Pancreas (tissue), 10 donors: Measurements from ENCODE around the gene TAF1A. TPM values are rescaled to one million over a fixed set of nuclear protein-coding genes. Genes with fewer than 3 reads are reported as not detected.

ENCODE experiments used
- ATAC-seq, 4 donors: fragments of 200-7000 bp; cut with Tn5 transposase; one replicate each; pipeline versions ENCODE4 v1.8.0 to v1.9.1; 2020; ENCODE audit warnings: mild to moderate bottlenecking in 4 of 4, moderate library complexity in 4 of 4
- DNase-seq, 6 donors: peaks; one replicate each; pipeline ENCODE4 v3.0.0-alpha.2; 2020
- FAIRE-seq: peaks from 2 replicates; lab custom pipeline; 2012; peaks lifted over from hg19 to GRCh38; lab: Jason Lieb, UNC
- H3K27ac ChIP-seq, 4 donors: fragments of 200-600 bp; sonication (generic); 1 replicate in 3 of 4; 2 replicates in 1 of 4; pipeline versions ENCODE4 v1.5.0 to v1.8.0; 2020
- H3K27me3 ChIP-seq, 4 donors: fragments of 200-600 bp; one replicate each; pipeline ENCODE4 v1.8.0; 2021
- H3K36me3 ChIP-seq, 3 donors: fragments of 200-600 bp; sonication (generic) in 1 of 3; one replicate each; pipeline versions ENCODE4 v1.5.0 to v1.8.0; 2020 to 2021
- H3K4me1 ChIP-seq, 3 donors: fragments of 200-600 bp; one replicate each; pipeline ENCODE4 v1.8.0; 2021
- H3K4me3 ChIP-seq, 4 donors: fragments of 200-600 bp; sonication (generic) in 2 of 4; one replicate each; pipeline versions ENCODE4 v1.5.0 to v1.8.0; 2020 to 2021
- H3K9me3 ChIP-seq, 4 donors: fragments of 200-600 bp; one replicate each; pipeline ENCODE4 v1.8.0; 2021
- WGBS, 2 donors: extraction: QIAGEN DNeasy Blood & Tissue Kit; methylation state at CpG; one replicate each; pipeline ENCODE4 v1.1.7; 2013; 5-methylcytosine and 5-hydroxymethylcytosine counted together
- intact Hi-C, 3 donors: fragments of 100-400 bp; cut with DNase I; formaldehyde crosslinking; loops; one replicate each; pipeline versions ENCODE4 v1.11.1 to v1.14.2; 2022
- polyA plus RNA-seq, 2 donors: library from polyadenylated mRNA; stranded (reverse); fragments of 200-250 nt; gene quantifications; one replicate each; pipeline ENCODE4 v1.2.3, GENCODE V29; 2013
- total RNA-seq, 6 donors: library from RNA; stranded (reverse); fragmentation: NEBNext Ultra II Directional in 4 of 6; extraction: Animal tissue kit (Norgen Biotek cat#: 25700) in 4 of 6; gene quantifications; one replicate each; pipeline versions ENCODE4 v1.2.1 to v1.2.4, GENCODE V29; 2021 to 2023
- TF ChIP-seq, protein P1 (sequence below), 4 donors: fragments of 200-600 bp; sonication (generic) in 3 of 4; IDR thresholded peaks; one replicate each; pipeline versions ENCODE4 v1.5.0 to v1.8.0; 2021; ENCODE audit warnings: antibody characterized with exemption in 4 of 4
- donor health status: healthy with polysubstance abuse.
- donor health status: DM: no; HTN: no; CAD: no; lungs with moderate emphysema.
- donor health status: DM: no; HTN: no; CAD: no.
- donor health status: control.
- donor health status: control.
- donor health status: Bipolar disorder and iron deficiency.
- donor health status: DM: yes; HTN: yes; CAD: no.
- donor health status: DM: no; HTN: no; CAD: no.
- donor health status: DM: no; HTN: no; CAD: no.
- donor health status: DM: yes; HTN: yes; CAD: no.

TAF1A gene
- total and polyA plus RNA-seq, 8 donors: 1.4 to 4.1 (median 2.0) TPM

DNA sequence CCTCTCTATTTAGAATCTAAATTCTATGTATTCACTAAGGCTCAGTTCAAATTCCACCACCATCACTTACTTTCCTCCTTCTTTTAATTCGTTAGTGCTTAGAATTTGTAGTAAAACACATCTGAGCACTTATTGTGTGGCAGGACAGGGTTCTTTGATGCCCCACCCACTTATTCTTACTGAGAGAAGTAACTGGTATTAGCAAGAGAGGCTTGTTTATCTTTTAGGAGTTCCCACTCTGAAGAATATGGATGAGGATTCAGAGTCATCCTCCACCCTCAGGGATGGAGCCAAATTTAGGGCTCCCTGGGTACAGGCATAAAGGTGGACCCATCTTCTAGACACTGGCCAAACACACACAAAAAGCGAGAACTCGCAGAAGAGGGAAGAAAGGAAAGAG lies 11.5 kb upstream of the TAF1A start:
- no peak for ATAC-seq
- intact Hi-C loops: no loop called here

DNA sequence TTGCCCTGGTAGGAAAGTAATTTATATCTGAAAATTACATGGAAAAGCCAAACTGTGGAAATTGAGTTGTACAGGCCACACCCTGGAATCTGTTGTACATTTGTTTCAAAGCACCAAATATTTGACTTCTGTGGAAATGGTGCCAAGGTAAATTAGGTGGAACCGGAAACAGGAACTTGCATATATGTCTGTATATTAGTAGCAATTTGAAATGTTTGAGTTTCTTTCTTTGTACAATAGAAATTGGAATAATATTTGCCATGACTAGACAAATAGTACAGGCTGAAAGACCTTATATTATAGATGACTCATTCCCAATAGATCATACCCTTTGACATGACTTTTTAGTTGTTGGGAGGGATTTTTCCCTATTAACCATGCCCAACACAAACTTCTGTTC lies 10.5 kb upstream of the TAF1A start:
- Histone ChIP-seq H3K36me3 (no peaks in the 10 kb centered on the region), H3K4me1 (peaks cover 0 to 6% (median 0%) of the 10 kb centered on the region in 3 donors), H3K27me3 (no peaks in the 10 kb centered on the region), H3K9me3 (no peaks in the 10 kb centered on the region), H3K4me3 (no peak overlapping the region), H3K27ac (no peak overlapping the region)
- ATAC-seq (peak in 1 of 4 donors; percentile 69), FAIRE-seq (no peak), DNase-seq (no peak)
- 14 to 22% methylated on average over 1 of the region's 1 CpG for WGBS, 2 donors
- intact Hi-C loops: no loop called here
- TF ChIP-seq, protein P1, sequence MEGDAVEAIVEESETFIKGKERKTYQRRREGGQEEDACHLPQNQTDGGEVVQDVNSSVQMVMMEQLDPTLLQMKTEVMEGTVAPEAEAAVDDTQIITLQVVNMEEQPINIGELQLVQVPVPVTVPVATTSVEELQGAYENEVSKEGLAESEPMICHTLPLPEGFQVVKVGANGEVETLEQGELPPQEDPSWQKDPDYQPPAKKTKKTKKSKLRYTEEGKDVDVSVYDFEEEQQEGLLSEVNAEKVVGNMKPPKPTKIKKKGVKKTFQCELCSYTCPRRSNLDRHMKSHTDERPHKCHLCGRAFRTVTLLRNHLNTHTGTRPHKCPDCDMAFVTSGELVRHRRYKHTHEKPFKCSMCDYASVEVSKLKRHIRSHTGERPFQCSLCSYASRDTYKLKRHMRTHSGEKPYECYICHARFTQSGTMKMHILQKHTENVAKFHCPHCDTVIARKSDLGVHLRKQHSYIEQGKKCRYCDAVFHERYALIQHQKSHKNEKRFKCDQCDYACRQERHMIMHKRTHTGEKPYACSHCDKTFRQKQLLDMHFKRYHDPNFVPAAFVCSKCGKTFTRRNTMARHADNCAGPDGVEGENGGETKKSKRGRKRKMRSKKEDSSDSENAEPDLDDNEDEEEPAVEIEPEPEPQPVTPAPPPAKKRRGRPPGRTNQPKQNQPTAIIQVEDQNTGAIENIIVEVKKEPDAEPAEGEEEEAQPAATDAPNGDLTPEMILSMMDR (IDR thresholded peaks at IDR 0.05): no peak

More for the DNA sequence above, 11.5 kb upstream of the TAF1A start:
- Histone ChIP-seq H3K27ac (no peak overlapping the region), H3K36me3 (no peaks in the 10 kb centered on the region), H3K27me3 (no peaks in the 10 kb centered on the region), H3K9me3 (no peaks in the 10 kb centered on the region), H3K4me1 (peaks cover 0 to 6% (median 0%) of the 10 kb centered on the region in 3 donors), H3K4me3 (no peak overlapping the region)
- DNase-seq (no peak), FAIRE-seq (no peak)
- TF ChIP-seq, protein P1 (IDR thresholded peaks at IDR 0.05): no peak
- 83 to 89% methylated on average over 3 of the region's 3 CpGs for WGBS, 2 donors

DNA sequence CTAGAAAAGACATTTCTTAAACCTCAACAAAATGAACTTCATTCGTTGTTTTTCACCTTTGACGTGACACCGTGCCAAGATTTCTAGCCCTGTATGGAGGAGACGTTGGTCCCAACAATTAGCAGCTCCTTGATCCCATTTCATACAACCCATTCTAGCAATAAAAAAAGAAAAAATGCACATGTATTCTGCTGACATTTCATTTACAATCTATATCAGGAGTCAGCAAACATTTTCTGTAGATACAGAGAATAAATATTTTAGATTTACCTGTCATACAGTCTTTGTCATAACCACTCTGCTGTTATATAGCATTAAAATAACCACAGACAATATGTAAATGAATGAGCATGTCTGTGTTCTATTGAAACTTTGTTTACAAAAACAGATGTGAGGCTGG lies 7.0 kb upstream of the TAF1A start:
- TF ChIP-seq, protein P1 (IDR thresholded peaks at IDR 0.05): no peak
- Histone ChIP-seq H3K27me3 (no peaks in the 10 kb centered on the region), H3K36me3 (no peaks in the 10 kb centered on the region), H3K27ac (no peak overlapping the region), H3K9me3 (no peaks in the 10 kb centered on the region), H3K4me3 (no peak overlapping the region), H3K4me1 (peaks cover 0 to 6% (median 0%) of the 10 kb centered on the region in 3 donors)
- WGBS, 2 donors: 74 to 85% methylated on average over 4 of the region's 4 CpGs
- ATAC-seq: no peak
- intact Hi-C loops: no loop called here
- no peak for FAIRE-seq
- no peak for DNase-seq

DNA sequence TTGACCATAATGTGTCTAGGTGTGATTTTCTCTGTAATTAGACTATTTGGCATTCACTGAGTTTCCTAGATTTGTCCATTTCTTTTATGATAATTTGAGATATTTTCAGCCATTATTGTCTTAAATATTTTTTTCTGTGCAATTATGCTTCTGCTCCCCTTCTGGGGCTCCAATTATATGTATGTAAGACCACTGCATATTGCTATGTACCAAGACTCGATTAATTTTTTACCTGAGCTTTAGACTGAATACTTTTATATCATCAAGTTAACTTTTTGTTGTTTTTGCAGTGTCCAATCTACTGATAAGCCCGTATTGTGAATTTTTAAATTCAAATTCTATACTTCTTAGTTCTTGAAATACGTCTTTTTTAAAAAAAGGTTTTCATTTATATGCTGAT lies 5.1 kb upstream of the TAF1A start:
- Histone ChIP-seq H3K4me3 (no peak overlapping the region), H3K4me1 (peaks cover 0 to 6% (median 4%) of the 10 kb centered on the region in 3 donors), H3K36me3 (no peaks in the 10 kb centered on the region), H3K27me3 (no peaks in the 10 kb centered on the region), H3K9me3 (no peaks in the 10 kb centered on the region), H3K27ac (no peak overlapping the region)
- intact Hi-C loops: no loop called here
- DNase-seq (no peak), FAIRE-seq (no peak), ATAC-seq (no peak)
- TF ChIP-seq, protein P1 (IDR thresholded peaks at IDR 0.05): no peak
- WGBS, 2 donors: 94% methylated on average over 3 of the region's 3 CpGs

DNA sequence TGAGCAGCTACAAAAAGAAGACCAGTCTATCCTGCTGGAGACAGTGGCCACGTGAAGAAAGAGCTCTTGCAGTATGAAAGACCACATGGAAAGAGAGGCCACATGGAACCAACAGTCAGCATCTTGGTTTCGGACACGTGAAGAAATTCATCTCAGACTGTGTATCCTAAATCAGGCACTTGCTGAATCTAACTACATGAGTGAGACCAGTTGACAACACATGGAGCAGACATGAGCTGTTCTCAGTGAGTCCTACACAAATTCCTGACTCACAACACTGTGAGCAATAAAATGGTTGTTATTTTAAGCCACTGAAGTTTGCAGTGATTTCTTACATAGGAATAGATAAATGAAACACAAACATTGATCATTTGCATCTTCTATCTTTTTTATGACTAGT lies 2.4 kb upstream of the TAF1A start:
- TF ChIP-seq, protein P1 (IDR thresholded peaks at IDR 0.05): no peak
- WGBS, 2 donors: 79 to 86% methylated on average over 3 of the region's 3 CpGs

More for the DNA sequence above, 2.4 kb upstream of the TAF1A start:
- intact Hi-C loops: no loop called here
- Histone ChIP-seq H3K4me3 (no peak overlapping the region), H3K36me3 (no peaks in the 10 kb centered on the region), H3K9me3 (no peaks in the 10 kb centered on the region), H3K4me1 (peaks cover 0 to 18% (median 9%) of the 10 kb centered on the region in 3 donors), H3K27ac (no peak overlapping the region), H3K27me3 (no peaks in the 10 kb centered on the region)
- DNase-seq (no peak), FAIRE-seq (no peak), ATAC-seq (no peak)
